Fibroblast of lung (primary cell): ENCODE measurements around the gene DIS3L2. TPM values are rescaled to one million over a fixed set of nuclear protein-coding genes. Genes with fewer than 3 reads are reported as not detected.
A peak's percentile ranks its signal among the peaks of the same experiment; 100 is the strongest.

Experiments
- DNase-seq, 2 donors: peaks; one replicate each; pipeline versions ENCODE4 v3.0.0 to v3.0.0-alpha.2; 2010; ENCODE audit warnings: low read depth in 2 of 2
- H2AFZ ChIP-seq: 2 replicates; pipeline ENCODE4 v1.5.1; 2012; ENCODE audit warnings: low read length, control low read depth, inconsistent platforms
- H3K27ac ChIP-seq: 2 replicates; pipeline ENCODE4 v1.5.1; 2011; ENCODE audit warnings: low read length, control low read depth; ENCODE audit not compliant: insufficient read depth
- H3K27me3 ChIP-seq: 2 replicates; pipeline ENCODE4 v1.5.1; 2011; ENCODE audit warnings: mild to moderate bottlenecking, low read length; ENCODE audit not compliant: control insufficient read depth, insufficient read depth
- H3K36me3 ChIP-seq: 2 replicates; pipeline ENCODE4 v1.5.1; 2011; ENCODE audit warnings: low read length; ENCODE audit not compliant: control insufficient read depth, insufficient read depth
- H3K4me1 ChIP-seq: 2 replicates; pipeline ENCODE4 v1.5.1; 2011; ENCODE audit warnings: low read length; ENCODE audit not compliant: control insufficient read depth, insufficient read depth; ENCODE audit errors: extremely low read depth
- H3K4me2 ChIP-seq: 2 replicates; pipeline ENCODE4 v1.5.1; 2011; ENCODE audit warnings: low read length, control low read depth; ENCODE audit not compliant: insufficient read depth; ENCODE audit errors: extremely low read depth
- H3K4me3 ChIP-seq, 4 experiments: fragments of 200-600 bp in 1 of 4; sonication (generic) in 1 of 4; replicated peaks in 1 of 4; 2 replicates each; pipeline ENCODE4 v1.5.1; 2011 to 2016; ENCODE audit warnings: low read length in 4 of 4, low read depth in 3 of 4, mild to moderate bottlenecking in 3 of 4, control low read depth in 2 of 4, inconsistent platforms in 1 of 4, mixed read lengths in 1 of 4; ENCODE audit not compliant: insufficient read depth in 1 of 4; ENCODE audit errors: control extremely low read depth in 1 of 4
- H3K79me2 ChIP-seq: 2 replicates; pipeline ENCODE4 v1.5.1; 2012; ENCODE audit warnings: mild to moderate bottlenecking, low read length, inconsistent platforms; ENCODE audit not compliant: control insufficient read depth, insufficient read depth
- H3K9ac ChIP-seq: 2 replicates; pipeline ENCODE4 v1.5.1; 2011; ENCODE audit warnings: mild to moderate bottlenecking, low read length, control low read depth; ENCODE audit not compliant: insufficient read depth
- H3K9me3 ChIP-seq: 2 replicates; pipeline ENCODE4 v1.5.1; 2012; ENCODE audit warnings: low read depth, low read length; ENCODE audit not compliant: control insufficient read depth, insufficient read depth
- H4K20me1 ChIP-seq: 2 replicates; pipeline ENCODE4 v1.5.1; 2011; ENCODE audit warnings: low read length; ENCODE audit not compliant: control insufficient read depth, insufficient read depth; ENCODE audit errors: extremely low read depth
- CTCF ChIP-seq, 2 donors: IDR thresholded peaks in 1 of 2; conservative IDR thresholded peaks in 1 of 2; 1 replicate in 1 of 2; 2 replicates in 1 of 2; pipeline ENCODE4 v1.5.1; 2011 to 2012; ENCODE audit warnings: low read length in 2 of 2, control low read depth in 1 of 2, inconsistent platforms in 1 of 2, low read depth in 1 of 2, mild to moderate bottlenecking in 1 of 2
- EZH2 ChIP-seq: IDR thresholded peaks from 2 replicates; pipeline ENCODE4 v1.5.1; 2012; ENCODE audit warnings: low read length, control low read depth, mild to moderate bottlenecking; ENCODE audit errors: missing control alignments
- polyA plus RNA-seq, 2 donors: library from polyadenylated mRNA; depleted of rRNA in 1 of 2; stranded (reverse) in 1 of 2; unstranded in 1 of 2; fragments of >200 nt; gene quantifications; 2 replicates each; pipeline ENCODE4 v1.2.1, GENCODE V29; 2011 to 2012; ENCODE audit warnings: missing spikeins in 1 of 2
- total RNA-seq: library from RNA; depleted of rRNA; stranded (reverse); fragments of >200 nt; gene quantifications from 2 replicates; pipeline ENCODE4 v1.2.1, GENCODE V29; 2014

DIS3L2 gene
- total and polyA plus RNA-seq, 2 donors (not counting 1 experiment from before 2014, with no cell fraction given): 5.2 to 15.2 TPM

- no peak overlapping the region for H2AFZ ChIP-seq
- no peak for DNase-seq
- H3K36me3 ChIP-seq: no peaks in the 10 kb centered on the region
- H3K27ac ChIP-seq: no peak overlapping the region
- H3K27me3 ChIP-seq: no peaks in the 10 kb centered on the region
- no peaks in the 10 kb centered on the region for H3K79me2 ChIP-seq
- TF ChIP-seq CTCF (conservative IDR thresholded peaks at IDR 0.05 in 1 of 2, IDR thresholded peaks at IDR 0.05 in 1 of 2; ENCODE audit: low read depth in 1 of 2, low read length in 2 of 2): no peak
- TF ChIP-seq EZH2: no peak
- no peaks in the 10 kb centered on the region for H3K9me3 ChIP-seq
- H3K4me1 ChIP-seq: peaks cover 2% of the 10 kb centered on the region
- no peaks in the 10 kb centered on the region for H4K20me1 ChIP-seq
- H3K9ac ChIP-seq: no peak overlapping the region
- H3K4me2 ChIP-seq: no peak overlapping the region
- H3K4me3 ChIP-seq: no peak overlapping the region
These were observed 176.9 kb downstream of the DIS3L2 start for GRCh38 chr2:232138441-232138840.

GRCh38 chr2:232139171-232139594, 177.7 kb downstream of the DIS3L2 start:
- no peak for DNase-seq
- no peak for TF ChIP-seq EZH2
- no peak for TF ChIP-seq CTCF (conservative IDR thresholded peaks at IDR 0.05 in 1 of 2, IDR thresholded peaks at IDR 0.05 in 1 of 2; ENCODE audit: low read depth in 1 of 2, low read length in 2 of 2)
- no peak overlapping the region for H3K4me3 ChIP-seq
- H3K9me3 ChIP-seq: no peaks in the 10 kb centered on the region
- no peak overlapping the region for H2AFZ ChIP-seq
- H3K4me1 ChIP-seq: peaks cover 2% of the 10 kb centered on the region
- H3K27me3 ChIP-seq: no peaks in the 10 kb centered on the region
- H3K27ac ChIP-seq: no peak overlapping the region
- H4K20me1 ChIP-seq: no peaks in the 10 kb centered on the region
- H3K4me2 ChIP-seq: no peak overlapping the region
- no peak overlapping the region for H3K9ac ChIP-seq
- H3K36me3 ChIP-seq: no peaks in the 10 kb centered on the region
- H3K79me2 ChIP-seq: no peaks in the 10 kb centered on the region

GRCh38 chr2:232139786-232140562, 178.5 kb downstream of the DIS3L2 start:
- no peak overlapping the region for H3K27ac ChIP-seq
- no peak for TF ChIP-seq CTCF (conservative IDR thresholded peaks at IDR 0.05 in 1 of 2, IDR thresholded peaks at IDR 0.05 in 1 of 2; ENCODE audit: low read depth in 1 of 2, low read length in 2 of 2)
- no peak for TF ChIP-seq EZH2
- H3K4me3 ChIP-seq: no peak overlapping the region
- no peaks in the 10 kb centered on the region for H3K27me3 ChIP-seq
- H3K4me1 ChIP-seq: peaks cover 2% of the 10 kb centered on the region
- no peaks in the 10 kb centered on the region for H3K79me2 ChIP-seq
- H3K4me2 ChIP-seq: no peak overlapping the region
- no peaks in the 10 kb centered on the region for H3K36me3 ChIP-seq
- H4K20me1 ChIP-seq: no peaks in the 10 kb centered on the region
- no peaks in the 10 kb centered on the region for H3K9me3 ChIP-seq
- DNase-seq: peak in 1 of 2 donors; percentile 75
- no peak overlapping the region for H2AFZ ChIP-seq
- H3K9ac ChIP-seq: no peak overlapping the region
